Fibroblast of upper back skin (primary cell): ENCODE data around the gene P4HA3.
A peak's percentile ranks its signal among the peaks of the same experiment; 100 is the strongest.

Source experiments
- DNase-seq: peaks from one replicate; pipeline ENCODE4 v3.0.0-alpha.2; 2013

The P4HA3 gene

GRCh38 chr11:74262725-74263124 lies 48.7 kb downstream of the P4HA3 start:
- no peak for DNase-seq

GRCh38 chr11:74257959-74258553 lies 53.4 kb downstream of the P4HA3 start:
- peak; percentile 65 for DNase-seq

- DNase-seq: no peak
Observed at GRCh38 chr11:74256378-74257133, 54.9 kb downstream of the P4HA3 start.

GRCh38 chr11:74255741-74256375 lies 55.6 kb downstream of the P4HA3 start:
- peak; percentile 63 for DNase-seq

DNA sequence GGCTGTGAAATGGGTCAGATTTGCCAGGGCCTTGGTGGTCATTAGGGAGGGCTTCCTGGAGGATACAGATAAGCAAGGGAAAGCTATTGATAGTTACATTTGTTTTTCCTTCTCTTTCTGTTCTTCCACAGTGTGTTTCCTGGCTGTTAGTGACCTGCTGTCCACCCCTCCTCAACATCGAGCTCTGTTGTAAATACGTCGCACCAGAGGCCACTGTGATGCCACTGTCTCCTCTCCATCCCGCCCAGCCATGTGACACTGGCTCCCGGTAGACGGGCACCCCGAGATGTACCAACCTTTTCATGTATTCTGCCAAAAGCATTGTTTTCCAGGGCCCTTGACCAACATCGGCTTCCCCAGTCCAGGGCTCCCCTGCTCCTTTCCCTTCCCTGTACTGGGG lies 58.1 kb downstream of the P4HA3 start:
- no peak for DNase-seq

DNA sequence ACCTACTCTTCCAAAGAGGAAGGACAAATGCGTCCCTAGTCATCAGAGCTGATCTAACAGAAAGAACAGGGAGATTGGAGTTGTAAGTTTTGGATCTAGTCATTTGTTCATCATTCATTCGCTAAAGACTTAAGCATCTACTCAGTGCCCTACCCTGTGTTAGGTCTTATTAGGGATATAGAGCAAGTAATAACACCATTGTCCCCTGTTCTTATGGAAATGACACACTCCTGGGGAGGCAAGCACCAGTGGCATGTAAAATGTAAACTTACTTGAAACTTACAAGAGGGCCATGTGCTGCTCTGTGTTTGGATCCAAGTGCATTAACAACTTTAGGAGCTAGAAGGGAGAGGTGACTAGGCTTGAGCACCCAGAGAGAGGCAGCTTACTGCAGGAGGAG lies 61.9 kb downstream of the P4HA3 start:
- no peak for DNase-seq

- no peak for DNase-seq
Observed at GRCh38 chr11:74248469-74248868, 63.0 kb downstream of the P4HA3 start.

GRCh38 chr11:74238243-74238642 lies 73.2 kb downstream of the P4HA3 start:
- no peak for DNase-seq

DNA sequence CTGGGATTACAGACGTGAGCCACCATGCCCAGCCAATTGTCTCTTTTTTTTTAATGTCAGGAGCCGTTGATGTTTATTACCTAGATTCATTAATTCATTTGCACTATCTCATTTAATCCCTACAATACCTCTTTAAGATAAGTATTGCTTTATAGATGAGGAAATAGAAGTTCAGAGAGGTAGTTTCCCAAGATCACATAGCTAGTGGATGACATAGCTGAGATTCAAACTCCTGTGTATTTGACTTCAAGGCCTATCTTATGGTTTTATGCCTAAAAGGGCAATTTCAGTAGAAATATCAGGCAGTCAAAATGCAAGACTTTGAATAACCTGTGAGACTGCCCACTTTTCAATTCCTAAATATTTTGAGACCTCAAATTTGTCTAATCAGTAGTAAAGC lies 73.9 kb downstream of the P4HA3 start:
- no peak for DNase-seq

GRCh38 chr11:74235121-74235520 lies 76.3 kb downstream of the P4HA3 start:
- no peak for DNase-seq

DNA sequence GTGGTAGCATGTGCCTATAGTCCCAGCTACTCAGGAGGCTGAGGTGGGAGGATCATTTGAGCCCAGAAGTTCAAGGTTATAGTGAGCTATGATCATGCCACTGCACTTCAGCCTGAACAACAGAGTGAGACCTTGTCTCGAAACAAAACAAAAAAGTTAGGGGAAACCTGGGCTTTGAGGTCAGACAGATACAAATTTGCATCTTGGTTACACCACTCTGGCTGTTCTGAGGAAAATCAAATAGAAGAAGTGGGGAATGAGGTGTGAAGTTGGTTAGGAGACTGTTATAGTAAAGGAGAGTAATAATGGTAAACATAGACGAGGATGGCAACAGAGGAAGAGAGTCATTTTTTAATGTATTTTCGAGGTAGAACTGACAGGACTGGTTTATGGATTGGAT lies 77.8 kb downstream of the P4HA3 start:
- DNase-seq: no peak

GRCh38 chr11:74232311-74232950 lies 79.0 kb downstream of the P4HA3 start:
- DNase-seq: no peak

DNA sequence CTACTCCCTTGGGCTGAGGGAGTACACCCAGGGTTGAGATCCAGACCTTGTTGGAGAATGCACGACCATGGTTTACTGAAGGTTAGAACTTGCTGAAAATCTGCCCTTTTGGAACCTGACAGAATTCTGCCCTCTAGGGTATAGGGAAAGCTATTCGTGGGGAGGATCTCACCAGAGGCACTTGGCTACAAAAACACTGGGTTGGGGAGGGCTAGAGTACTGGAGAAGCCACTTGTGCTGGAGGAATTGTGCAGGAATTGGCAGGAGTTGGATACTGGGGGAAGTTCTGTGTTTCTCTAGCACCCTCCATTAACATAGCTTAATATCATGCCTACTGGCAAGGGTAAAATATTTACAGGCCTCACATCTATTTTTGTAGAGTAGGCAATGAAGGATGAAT lies 84.5 kb downstream of the P4HA3 start:
- DNase-seq: no peak

- no peak for DNase-seq
Observed at GRCh38 chr11:74225565-74225964, 85.9 kb downstream of the P4HA3 start.

- DNase-seq: no peak
Observed at GRCh38 chr11:74221816-74222215, 89.6 kb downstream of the P4HA3 start.

- no peak for DNase-seq
Observed at GRCh38 chr11:74220376-74220775, 91.1 kb downstream of the P4HA3 start.
